Stimulated activated CD8-positive, alpha-beta memory T cell treated with anti-CD3 and anti-CD28 coated beads, Interleukin-2, amount 100 ng/mL, for 1 hour (primary cell): ENCODE data around the gene BRCC3.

Experiments
- DNase-seq, 2 donors: peaks; one replicate each; pipeline ENCODE4 v3.0.0-alpha.2; 2020; ENCODE audit warnings: low read depth in 2 of 2

BRCC3 gene

DNA sequence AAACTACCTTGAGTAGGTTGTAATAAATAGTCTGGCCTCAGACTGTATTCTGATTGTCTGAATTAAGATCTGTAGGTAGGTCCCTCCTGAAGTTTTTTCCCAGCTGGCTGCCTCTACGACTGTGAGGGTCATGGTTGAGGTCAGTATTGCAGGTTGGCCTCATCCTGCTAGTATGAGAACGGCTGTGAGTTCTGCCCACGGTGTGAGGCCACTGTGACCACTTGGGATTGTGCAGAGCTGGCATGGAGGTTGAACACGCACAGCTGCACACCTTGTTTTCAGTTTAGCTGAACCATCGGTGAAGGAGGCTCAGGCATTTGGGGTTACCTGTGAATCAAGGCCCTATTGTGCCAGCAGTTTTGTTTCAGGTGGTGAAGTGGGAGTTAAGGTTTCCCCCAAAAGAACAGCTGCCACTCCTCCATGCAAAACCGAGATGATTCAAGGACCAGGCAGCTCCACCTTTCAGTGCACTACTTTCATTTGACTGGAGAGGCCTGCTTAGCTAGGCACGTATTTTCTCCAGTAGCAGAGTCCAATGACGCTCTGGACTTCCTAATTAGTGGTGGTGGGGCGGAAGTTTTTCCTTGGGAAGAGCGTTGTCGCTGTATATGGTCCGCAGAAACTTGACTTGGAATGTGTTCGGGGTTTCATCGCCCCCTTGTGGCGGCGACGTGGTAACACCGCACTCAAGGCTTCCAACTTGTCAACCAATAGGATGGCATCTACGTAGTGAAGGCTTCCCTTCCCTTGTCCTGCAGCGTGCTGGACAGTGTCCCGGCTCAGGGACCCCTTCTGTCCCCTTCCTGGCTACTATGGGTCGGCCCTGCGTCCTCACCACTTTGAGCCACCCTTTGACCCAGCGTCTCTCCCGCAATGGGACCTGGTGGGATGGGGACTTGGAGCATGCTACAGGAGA is 14.2 kb upstream of the BRCC3 start:
- DNase-seq = no peak

- DNase-seq = no peak
Observed at GRCh38 chrX:155061760-155062159, 9.5 kb upstream of the BRCC3 start.

DNA sequence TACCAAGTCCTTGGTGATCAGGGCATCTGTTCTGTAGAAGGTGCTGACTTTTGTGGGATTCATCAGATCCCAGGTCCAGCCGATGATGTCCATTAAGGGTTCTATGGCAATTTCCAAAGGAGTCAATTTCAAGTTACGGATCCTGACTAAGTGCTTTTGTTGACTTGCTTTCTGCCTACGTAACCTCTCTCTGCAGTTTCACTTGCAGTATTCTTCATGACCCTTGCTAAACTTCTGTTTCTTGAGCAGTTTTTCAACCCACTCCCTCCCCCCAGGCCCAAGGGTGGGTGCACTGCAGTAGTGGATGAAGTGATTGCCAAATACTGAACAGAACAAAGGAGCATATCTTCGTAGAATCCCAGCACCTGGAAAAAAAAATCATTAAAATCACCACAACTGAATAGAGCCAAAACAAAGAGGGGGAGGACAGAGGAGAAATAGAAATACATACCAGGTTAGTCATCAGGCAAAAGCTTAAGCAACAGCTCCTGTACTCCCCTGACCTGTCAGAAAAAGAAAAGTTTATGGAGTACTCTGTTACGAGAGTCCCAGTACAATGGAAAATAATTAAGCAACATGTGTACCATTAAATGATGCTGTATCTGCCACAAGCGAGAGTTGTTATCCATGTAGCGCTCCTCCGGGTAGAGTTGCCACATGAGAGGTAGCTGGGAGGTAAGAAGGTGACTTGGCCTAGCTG is 6.1 kb upstream of the BRCC3 start:
- DNase-seq = no peak

- DNase-seq = no peak
Observed at GRCh38 chrX:155068165-155068564, 3.1 kb upstream of the BRCC3 start.

GRCh38 chrX:155069414-155069813 is 1.9 kb upstream of the BRCC3 start:
- no peak for DNase-seq

DNA sequence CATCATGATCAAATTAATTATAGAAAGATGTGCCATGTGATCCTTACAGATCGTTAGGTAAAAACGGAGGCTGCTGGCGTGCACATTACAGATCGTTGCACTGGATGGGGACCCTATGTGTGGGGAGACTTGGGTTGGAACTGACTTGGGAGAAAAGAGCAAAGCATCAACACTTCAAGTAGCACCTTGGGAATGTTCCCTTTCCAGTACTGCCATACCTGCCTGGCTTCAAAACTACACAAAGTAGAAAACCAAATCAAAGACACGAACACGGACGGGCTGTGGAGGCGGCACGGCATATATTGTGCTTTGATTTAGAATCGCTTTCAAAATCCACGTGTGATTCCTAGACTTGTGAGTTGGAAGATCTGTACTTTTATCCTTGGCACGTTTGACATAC is 1.3 kb upstream of the BRCC3 start:
- DNase-seq = no peak

GRCh38 chrX:155070663-155070974 is 689 bp upstream of the BRCC3 start:
- no peak for DNase-seq

- DNase-seq = no peak
Observed at GRCh38 chrX:155071694-155072280, 479 bp downstream of the BRCC3 start.

DNA sequence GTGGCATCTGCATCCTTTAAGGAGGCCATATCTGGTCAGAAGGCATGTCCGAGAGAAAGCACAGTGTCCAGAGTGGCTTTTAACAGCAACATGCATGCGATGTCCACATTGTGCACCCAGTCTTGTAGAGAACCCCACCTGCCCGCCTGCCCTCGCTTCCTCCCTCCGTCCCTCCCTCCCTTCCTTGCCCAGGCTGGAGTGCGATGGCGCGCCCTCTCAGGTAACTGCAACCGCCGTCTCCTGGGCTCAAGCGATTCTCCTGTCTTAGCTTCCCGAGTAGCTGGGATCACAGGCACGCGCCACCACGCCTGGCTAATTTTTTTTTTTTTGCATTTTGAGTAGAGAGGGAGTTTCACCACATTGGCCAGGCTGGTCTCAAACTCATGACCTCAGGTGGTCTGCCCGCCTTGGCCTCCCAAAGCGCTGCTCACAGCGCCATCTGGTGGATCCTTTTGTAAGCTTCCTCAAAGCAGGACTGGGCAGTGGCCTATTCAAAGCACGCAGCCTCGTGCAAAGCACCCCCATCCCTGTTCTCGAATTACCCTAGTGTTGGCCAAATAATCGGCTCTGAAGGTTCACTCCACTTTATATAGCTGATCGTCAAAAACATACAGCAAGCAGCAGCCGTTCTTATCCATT is 15.0 kb downstream of the BRCC3 start:
- DNase-seq = no peak

DNA sequence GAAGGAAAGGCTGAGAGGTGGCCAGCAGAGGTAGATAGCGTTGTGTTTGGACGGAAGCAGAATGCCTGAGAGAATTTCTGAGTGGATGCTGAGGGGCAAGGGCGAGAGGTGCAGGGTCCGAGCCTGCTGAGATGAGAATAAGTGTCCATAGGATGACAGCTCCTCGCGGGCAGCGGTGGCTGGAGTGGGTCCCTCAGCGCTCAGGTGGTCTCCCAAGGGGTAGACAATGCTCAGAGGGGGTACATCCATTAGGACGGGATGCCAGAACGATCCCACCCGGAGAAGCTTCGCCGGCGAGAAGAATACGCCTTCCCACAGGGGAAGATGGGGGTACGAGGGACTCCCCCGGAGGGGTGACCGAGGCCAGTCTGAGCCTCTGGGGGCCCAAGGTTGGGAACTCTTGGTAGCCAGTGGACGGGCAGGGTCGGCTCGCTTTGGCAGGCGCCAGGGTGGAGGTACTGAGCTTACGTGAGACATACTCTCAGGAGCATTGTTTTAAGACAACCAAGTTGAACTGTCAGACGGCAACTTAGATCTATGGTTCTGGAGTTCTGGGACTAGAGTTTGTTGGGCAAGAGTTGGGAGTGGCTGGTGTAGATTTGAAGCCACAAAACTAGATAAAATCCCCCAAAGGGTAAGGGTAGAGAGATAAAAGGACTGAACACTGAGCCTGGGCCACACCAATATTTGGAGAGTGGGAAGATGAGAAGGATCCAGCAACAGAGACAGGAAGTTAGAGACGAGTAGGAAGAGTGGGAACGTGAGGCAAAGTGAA is 15.8 kb downstream of the BRCC3 start:
- DNase-seq = no peak

DNA sequence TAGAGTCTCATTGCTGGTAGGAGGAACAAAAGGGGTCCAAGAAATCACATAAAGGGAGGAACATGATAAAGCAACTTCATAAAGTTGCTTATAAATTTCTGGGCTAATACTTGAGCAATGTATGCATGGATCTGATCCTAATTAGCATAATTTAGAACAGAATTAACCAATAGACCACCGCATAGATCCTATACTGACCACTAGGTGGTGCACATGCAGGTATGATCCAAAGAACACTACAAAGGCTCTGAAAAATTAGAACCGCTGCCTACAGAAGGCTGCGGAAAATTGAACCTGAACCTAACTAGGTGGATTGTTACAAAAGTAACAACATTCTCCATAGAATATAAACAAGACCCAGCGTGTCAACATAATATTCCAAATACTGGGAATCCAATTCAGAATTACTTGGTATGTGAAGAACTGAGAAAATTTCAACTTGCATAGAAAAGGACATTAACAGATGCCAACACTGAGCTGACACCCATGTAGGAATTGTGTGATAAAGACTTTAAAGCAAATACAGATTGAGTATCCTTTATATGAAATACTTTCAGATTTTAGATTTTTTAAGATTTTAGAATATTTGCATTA is 23.3 kb downstream of the BRCC3 start:
- DNase-seq = no peak

DNA sequence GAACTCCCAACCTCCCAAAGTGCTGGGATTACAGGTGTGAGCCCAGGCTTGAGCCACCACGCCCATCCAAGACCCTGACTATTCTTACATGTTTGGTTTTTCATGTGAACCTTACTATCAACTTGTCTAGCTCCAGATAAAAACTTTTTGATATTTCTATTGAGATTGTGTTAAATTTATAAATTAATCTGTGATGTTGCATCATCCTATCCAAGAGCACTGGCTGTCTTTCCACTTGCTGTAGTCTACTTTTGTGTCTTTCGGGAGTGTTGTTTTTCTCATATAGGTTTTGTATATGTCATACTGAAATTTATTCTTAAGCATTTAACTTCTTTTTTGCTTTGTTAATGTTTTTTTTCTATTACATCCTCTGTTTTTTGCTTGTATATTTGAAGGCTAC is 34.6 kb downstream of the BRCC3 start:
- DNase-seq = no peak

DNA sequence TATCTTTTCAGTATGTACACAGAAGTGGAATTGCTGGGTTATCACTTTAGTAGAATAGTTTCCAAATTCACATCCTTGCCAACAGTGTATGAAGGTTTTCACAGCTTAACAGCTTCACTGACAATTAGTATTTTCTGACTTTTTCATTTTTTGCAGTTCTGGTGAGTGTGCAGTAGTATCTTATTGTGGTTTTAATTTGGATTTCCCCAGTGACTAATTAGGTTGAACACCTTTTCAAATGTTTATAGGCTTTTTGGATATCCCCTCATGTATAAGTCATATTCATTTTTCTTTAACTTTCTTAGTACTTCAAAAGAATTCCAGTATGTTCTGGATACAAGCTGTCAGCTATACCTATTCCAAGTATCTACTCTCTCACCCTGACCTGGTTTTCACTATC is 37.1 kb downstream of the BRCC3 start:
- DNase-seq = no peak

- no peak for DNase-seq
Observed at GRCh38 chrX:155112171-155112570, 40.9 kb downstream of the BRCC3 start.

DNA sequence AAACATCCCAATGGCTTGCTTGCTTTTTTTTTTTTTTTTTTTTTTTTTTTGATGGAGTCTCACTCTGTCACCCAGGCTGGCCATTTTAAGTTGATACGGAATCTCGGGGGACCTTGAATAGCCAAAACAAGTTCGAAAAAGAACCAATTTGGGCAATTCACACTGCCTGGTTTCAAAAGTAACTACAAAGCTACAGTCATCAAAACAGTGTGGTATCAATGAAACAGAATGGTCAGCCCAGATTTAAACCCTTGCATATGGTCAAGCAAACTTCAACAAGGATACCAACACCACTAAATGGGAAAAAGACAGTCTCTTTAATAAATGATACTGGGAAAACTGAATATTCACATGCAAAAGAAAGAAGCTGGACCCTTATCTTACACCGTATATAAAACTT is 41.8 kb downstream of the BRCC3 start:
- DNase-seq = no peak

- no peak for DNase-seq
Observed at GRCh38 chrX:155115174-155115819, 44.0 kb downstream of the BRCC3 start.

DNA sequence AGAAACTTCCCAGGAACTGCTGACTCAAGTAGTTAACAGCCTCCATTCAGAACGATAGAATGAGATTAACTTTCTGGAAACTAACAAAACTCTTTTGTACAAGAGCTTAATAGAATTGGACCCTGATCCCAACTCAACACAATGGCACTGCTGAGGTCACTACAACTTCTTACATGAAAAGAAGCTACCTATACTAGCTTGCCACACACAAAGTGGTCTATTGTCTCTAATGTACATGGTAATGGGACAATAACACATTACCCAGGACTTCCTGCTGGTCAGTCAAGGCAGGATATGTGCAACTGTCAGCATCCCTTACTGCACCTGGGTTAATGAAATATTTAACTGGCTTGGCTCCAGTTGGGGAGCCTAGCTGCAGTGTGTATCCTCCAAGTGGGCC is 56.2 kb downstream of the BRCC3 start:
- DNase-seq = no peak

- DNase-seq = no peak
Observed at GRCh38 chrX:155127940-155128339, 56.6 kb downstream of the BRCC3 start.

DNA sequence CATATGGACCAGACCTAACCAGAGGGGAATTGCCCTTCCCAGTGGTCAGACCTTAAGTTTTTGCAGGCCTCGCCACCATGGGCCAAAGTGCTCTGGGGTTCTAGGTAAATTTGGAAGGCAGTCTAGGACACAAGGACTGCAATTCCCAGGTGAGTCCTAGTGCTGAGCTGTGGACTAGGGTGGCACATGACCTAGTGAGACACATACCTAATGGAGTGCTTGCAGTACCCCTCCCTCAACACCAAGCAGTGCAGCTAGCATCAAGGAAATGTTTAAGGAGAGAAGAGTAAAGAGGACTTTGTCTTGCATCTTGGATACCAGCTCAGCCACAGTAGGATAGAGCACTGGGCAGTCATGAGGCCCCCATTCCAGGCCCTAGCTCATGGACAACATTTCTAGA is 60.8 kb downstream of the BRCC3 start:
- no peak for DNase-seq

- DNase-seq = no peak
Observed at GRCh38 chrX:155134255-155134654, 62.9 kb downstream of the BRCC3 start.
